Hepatocyte (in vitro differentiated cells): Measurements from ENCODE around the gene WBP11.

Experiments
- CTCF ChIP-seq: fragments of 200-600 bp; sonication (generic); IDR thresholded peaks from 2 replicates; pipeline ENCODE4 v1.5.1; 2016; ENCODE audit warnings: antibody characterized with exemption, mild to moderate bottlenecking; ENCODE audit not compliant: poor library complexity
- EZH2 ChIP-seq: fragments of 200-600 bp; sonication (generic); IDR thresholded peaks from 2 replicates; pipeline ENCODE4 v1.6.1; 2016; ENCODE audit warnings: antibody characterized with exemption, mild to moderate bottlenecking, borderline replicate concordance
- EZH2phosphoT487 ChIP-seq: fragments of 200-600 bp; sonication (generic); IDR thresholded peaks from one replicate; pipeline ENCODE4 v1.6.1; 2018; ENCODE audit warnings: antibody characterized with exemption, mild to moderate bottlenecking, low read depth, moderate library complexity; ENCODE audit not compliant: unreplicated experiment, severe bottlenecking

DNA sequence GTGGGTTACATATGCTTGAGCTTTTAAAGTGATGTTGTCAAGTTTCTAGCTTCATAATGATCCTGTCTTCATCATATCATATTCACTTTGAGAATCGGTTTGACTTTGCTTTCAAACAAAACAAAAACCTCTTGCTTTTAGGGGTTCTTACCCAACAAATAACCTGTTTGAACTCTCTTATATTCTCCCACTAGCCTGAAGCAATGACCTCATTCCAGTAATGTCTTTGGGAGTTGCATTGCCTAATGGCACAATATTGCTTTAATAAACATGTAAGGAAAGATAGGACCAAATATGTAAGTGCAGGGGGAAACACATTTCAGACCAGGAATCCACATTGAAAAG lies 27.7 kb downstream of the WBP11 start:
- TF ChIP-seq EZH2 (no peak), CTCF (no peak), EZH2phosphoT487 (no peak)
